DOHH2 (cell line): Measurements from ENCODE around the gene SLC7A6OS.

ENCODE experiments used
- H3F3A ChIP-seq: fragments of 200-600 bp; sonication (generic), shearing (Covaris generic); 2 replicates; pipeline ENCODE4 v1.6.0; 2016; ENCODE audit warnings: antibody characterized with exemption, mild to moderate bottlenecking; ENCODE audit not compliant: control insufficient read depth, insufficient read depth
- H3K27ac ChIP-seq: fragments of 200-600 bp; sonication (generic); 2 replicates; pipeline ENCODE4 v1.5.1; 2014; ENCODE audit warnings: low read depth, mild to moderate bottlenecking, low read length, moderate library complexity
- H3K27me3 ChIP-seq: fragments of 200-600 bp; sonication (generic); 2 replicates; pipeline ENCODE4 v1.6.1; 2014; ENCODE audit warnings: mild to moderate bottlenecking, low read length, mixed read lengths; ENCODE audit not compliant: control insufficient read depth
- H3K36me3 ChIP-seq: fragments of 200-600 bp; sonication (generic); 2 replicates; pipeline ENCODE4 v1.6.1; 2014; ENCODE audit warnings: mild to moderate bottlenecking, low read length, moderate library complexity, mixed read lengths; ENCODE audit not compliant: control insufficient read depth
- H3K4me1 ChIP-seq: fragments of 200-600 bp; sonication (generic); 2 replicates; pipeline ENCODE4 v1.6.1; 2014; ENCODE audit warnings: mild to moderate bottlenecking, low read length, mixed read lengths; ENCODE audit not compliant: control insufficient read depth
- H3K4me2 ChIP-seq: fragments of 200-600 bp; sonication (generic); 2 replicates; pipeline ENCODE4 v1.6.0; 2014; ENCODE audit warnings: mild to moderate bottlenecking, low read length, moderate library complexity
- H3K4me3 ChIP-seq: fragments of 200-600 bp; sonication (generic); 2 replicates; pipeline ENCODE4 v1.5.1; 2014; ENCODE audit warnings: mild to moderate bottlenecking, low read length, mixed read lengths
- H3K79me2 ChIP-seq: fragments of 200-600 bp; sonication (generic); 2 replicates; pipeline ENCODE4 v1.6.1; 2014; ENCODE audit warnings: mild to moderate bottlenecking, low read length, mixed read lengths; ENCODE audit not compliant: control insufficient read depth
- H3K9me2 ChIP-seq: fragments of 200-600 bp; sonication (generic); replicated peaks from 2 replicates; pipeline ENCODE4 v1.6.1; 2014; ENCODE audit warnings: mild to moderate bottlenecking, low read length, mixed read lengths; ENCODE audit not compliant: control insufficient read depth
- H3K9me3 ChIP-seq: fragments of 200-600 bp; sonication (generic); 2 replicates; pipeline ENCODE4 v1.6.1; 2014; ENCODE audit warnings: antibody characterized with exemption, low read length, mixed read lengths; ENCODE audit not compliant: control insufficient read depth, insufficient read depth
- H4K20me1 ChIP-seq: fragments of 200-600 bp; sonication (generic); 2 replicates; pipeline ENCODE4 v1.6.0; 2014; ENCODE audit warnings: low read depth, mild to moderate bottlenecking, antibody characterized with exemption, low read length, moderate library complexity; ENCODE audit not compliant: control insufficient read depth, insufficient read depth
- CTCF ChIP-seq: fragments of 200-600 bp; sonication (generic); IDR thresholded peaks from one replicate; pipeline ENCODE4 v1.5.1; 2014; ENCODE audit warnings: antibody characterized with exemption, mild to moderate bottlenecking, low read depth, low read length; ENCODE audit not compliant: poor library complexity, severe bottlenecking
- EZH2phosphoT487 ChIP-seq: fragments of 200-600 bp; sonication (generic); IDR thresholded peaks from 2 replicates; pipeline ENCODE4 v1.6.1; 2017; ENCODE audit warnings: borderline replicate concordance, mild to moderate bottlenecking, antibody characterized with exemption, low read length, moderate library complexity, mixed read lengths

Gene SLC7A6OS

GRCh38 chr16:68350813-68351350 lies 40.1 kb upstream of the SLC7A6OS start:
- Histone ChIP-seq H3K4me1 (peaks cover 1% of the 10 kb centered on the region), H3K27ac (no peak overlapping the region), H3K4me3 (no peak overlapping the region), H3K27me3 (no peaks in the 10 kb centered on the region), H3K36me3 (peaks cover 75% of the 10 kb centered on the region), H3K9me3 (no peaks in the 10 kb centered on the region), H4K20me1 (no peaks in the 10 kb centered on the region), H3K4me2 (no peak overlapping the region), H3K79me2 (no peaks in the 10 kb centered on the region), H3F3A (no peaks in the 10 kb centered on the region), H3K9me2 (no peaks in the 10 kb centered on the region)
- TF ChIP-seq CTCF = no peak
- no peak for TF ChIP-seq EZH2phosphoT487

- H3K4me3 ChIP-seq = no peak overlapping the region
- H3K27me3 ChIP-seq = no peaks in the 10 kb centered on the region
- H4K20me1 ChIP-seq = no peaks in the 10 kb centered on the region
- no peaks in the 10 kb centered on the region for H3F3A ChIP-seq
- H3K4me1 ChIP-seq = no peaks in the 10 kb centered on the region
- no peak overlapping the region for H3K27ac ChIP-seq
- H3K36me3 ChIP-seq = peaks cover 77% of the 10 kb centered on the region
- no peaks in the 10 kb centered on the region for H3K79me2 ChIP-seq
- TF ChIP-seq EZH2phosphoT487 (no peak), CTCF (no peak)
- H3K9me3 ChIP-seq = no peaks in the 10 kb centered on the region
- H3K9me2 ChIP-seq = no peaks in the 10 kb centered on the region
- H3K4me2 ChIP-seq = no peak overlapping the region
These were observed 39.2 kb upstream of the SLC7A6OS start for GRCh38 chr16:68349838-68350410.

- H3K27ac ChIP-seq = no peak overlapping the region
- H3K4me3 ChIP-seq = no peak overlapping the region
- H3K27me3 ChIP-seq = no peaks in the 10 kb centered on the region
- no peaks in the 10 kb centered on the region for H4K20me1 ChIP-seq
- H3F3A ChIP-seq = no peaks in the 10 kb centered on the region
- no peak for TF ChIP-seq EZH2phosphoT487
- TF ChIP-seq CTCF = no peak
- H3K79me2 ChIP-seq = no peaks in the 10 kb centered on the region
- no peaks in the 10 kb centered on the region for H3K9me3 ChIP-seq
- H3K4me1 ChIP-seq = no peaks in the 10 kb centered on the region
- H3K9me2 ChIP-seq = no peaks in the 10 kb centered on the region
- peaks cover 71% of the 10 kb centered on the region for H3K36me3 ChIP-seq
- no peak overlapping the region for H3K4me2 ChIP-seq
These were observed 38.1 kb upstream of the SLC7A6OS start for GRCh38 chr16:68348639-68349445.
